Mucosa of rectum (tissue), 2 donors: Measurements from ENCODE around the gene TMEM139.

Experiments used
- H3K27ac ChIP-seq, 2 donors: one replicate each; pipeline ENCODE4 v1.7.0; 2013; ENCODE audit warnings: inconsistent platforms in 2 of 2, low read depth in 2 of 2, low read length in 2 of 2
- H3K27me3 ChIP-seq, 2 donors: one replicate each; pipeline ENCODE4 v1.7.0; 2013; ENCODE audit warnings: low read length in 2 of 2; ENCODE audit not compliant: control insufficient read depth in 2 of 2, insufficient read depth in 2 of 2
- H3K36me3 ChIP-seq, 2 donors: one replicate each; pipeline ENCODE4 v1.7.0; 2013; ENCODE audit warnings: low read length in 2 of 2; ENCODE audit not compliant: control insufficient read depth in 2 of 2, insufficient read depth in 2 of 2
- H3K4me1 ChIP-seq, 2 donors: one replicate each; pipeline ENCODE4 v1.7.0; 2013; ENCODE audit warnings: low read length in 2 of 2, mild to moderate bottlenecking in 1 of 2; ENCODE audit not compliant: control insufficient read depth in 2 of 2, insufficient read depth in 2 of 2
- H3K4me3 ChIP-seq, 2 donors: one replicate each; pipeline ENCODE4 v1.7.0; 2013; ENCODE audit warnings: low read length in 2 of 2
- H3K9ac ChIP-seq, 2 donors: one replicate each; pipeline ENCODE4 v1.7.0; 2013; ENCODE audit warnings: low read length in 2 of 2, low read depth in 1 of 2, mild to moderate bottlenecking in 1 of 2
- H3K9me3 ChIP-seq, 2 donors: one replicate each; pipeline ENCODE4 v1.7.0; 2013; ENCODE audit warnings: low read length in 2 of 2; ENCODE audit not compliant: control insufficient read depth in 2 of 2
- donor health status: healthy.
- donor health status: Normal muscosa, but diverticular disease.

The TMEM139 gene

GRCh38 chr7:143272871-143273270 lies 11.9 kb upstream of the TMEM139 start:
- Histone ChIP-seq H3K9me3 (no peaks in the 10 kb centered on the region), H3K9ac (no peak overlapping the region), H3K36me3 (peaks cover 8 to 16% of the 10 kb centered on the region in 2 donors), H3K4me1 (peaks cover 5 to 21% of the 10 kb centered on the region in 2 donors), H3K27ac (no peak overlapping the region), H3K27me3 (no peaks in the 10 kb centered on the region), H3K4me3 (no peak overlapping the region)

- Histone ChIP-seq H3K27me3 (no peaks in the 10 kb centered on the region), H3K4me3 (peak overlapping the region in 1 of 2 donors; percentile 14), H3K36me3 (no peaks in the 10 kb centered on the region), H3K9ac (no peak overlapping the region), H3K9me3 (no peaks in the 10 kb centered on the region), H3K4me1 (peaks cover 16 to 25% of the 10 kb centered on the region in 2 donors), H3K27ac (peak overlapping the region; percentile 13 to 16)
Observed at GRCh38 chr7:143279186-143280098, 5.3 kb upstream of the TMEM139 start.

- Histone ChIP-seq H3K27ac (peak overlapping the region; percentile 2 to 13), H3K27me3 (no peaks in the 10 kb centered on the region), H3K4me1 (peaks cover 20 to 30% of the 10 kb centered on the region in 2 donors), H3K9ac (no peak overlapping the region), H3K4me3 (peak overlapping the region in 1 of 2 donors; percentile 14), H3K9me3 (no peaks in the 10 kb centered on the region), H3K36me3 (no peaks in the 10 kb centered on the region)
Observed at GRCh38 chr7:143280160-143280559, 4.6 kb upstream of the TMEM139 start.

- H3K9ac ChIP-seq = no peak overlapping the region
- no peaks in the 10 kb centered on the region for H3K36me3 ChIP-seq
- H3K27me3 ChIP-seq = no peaks in the 10 kb centered on the region
- H3K4me3 ChIP-seq = no peak overlapping the region
- H3K27ac ChIP-seq = peak overlapping the region in 1 of 2 donors; percentile 2
- H3K4me1 ChIP-seq = peaks cover 24 to 34% of the 10 kb centered on the region in 2 donors
- no peaks in the 10 kb centered on the region for H3K9me3 ChIP-seq
Observed at GRCh38 chr7:143280566-143280965, 4.2 kb upstream of the TMEM139 start.

GRCh38 chr7:143281529-143281928 lies 3.2 kb upstream of the TMEM139 start:
- H3K27me3 ChIP-seq = no peaks in the 10 kb centered on the region
- peaks cover 32 to 42% of the 10 kb centered on the region in 2 donors for H3K4me1 ChIP-seq
- H3K36me3 ChIP-seq = no peaks in the 10 kb centered on the region
- no peak overlapping the region for H3K9ac ChIP-seq
- H3K27ac ChIP-seq = no peak overlapping the region
- no peak overlapping the region for H3K4me3 ChIP-seq
- no peaks in the 10 kb centered on the region for H3K9me3 ChIP-seq

GRCh38 chr7:143282124-143282523 lies 2.6 kb upstream of the TMEM139 start:
- no peak overlapping the region for H3K9ac ChIP-seq
- no peak overlapping the region for H3K27ac ChIP-seq
- H3K36me3 ChIP-seq = no peaks in the 10 kb centered on the region
- H3K9me3 ChIP-seq = no peaks in the 10 kb centered on the region
- H3K4me3 ChIP-seq = no peak overlapping the region
- H3K4me1 ChIP-seq = peaks cover 32 to 42% of the 10 kb centered on the region in 2 donors
- no peaks in the 10 kb centered on the region for H3K27me3 ChIP-seq

- H3K9me3 ChIP-seq = no peaks in the 10 kb centered on the region
- H3K27ac ChIP-seq = peak overlapping the region; percentile 87 to 88
- H3K4me3 ChIP-seq = no peak overlapping the region
- H3K9ac ChIP-seq = peak overlapping the region in 1 of 2 donors; percentile 50
- H3K4me1 ChIP-seq = peaks cover 38 to 42% of the 10 kb centered on the region in 2 donors
- no peaks in the 10 kb centered on the region for H3K36me3 ChIP-seq
- H3K27me3 ChIP-seq = no peaks in the 10 kb centered on the region
Observed at GRCh38 chr7:143283381-143283780, 1.4 kb upstream of the TMEM139 start.

GRCh38 chr7:143285470-143285778 lies 666 bp downstream of the TMEM139 start:
- H3K36me3 ChIP-seq = no peaks in the 10 kb centered on the region

GRCh38 chr7:143285806-143286521 lies 1.2 kb downstream of the TMEM139 start:
- H3K9ac ChIP-seq = peak overlapping the region in 1 of 2 donors; percentile 26
- H3K4me3 ChIP-seq = peak overlapping the region; percentile 31 to 67
- no peaks in the 10 kb centered on the region for H3K27me3 ChIP-seq
- peaks cover 44 to 51% of the 10 kb centered on the region in 2 donors for H3K4me1 ChIP-seq
- no peaks in the 10 kb centered on the region for H3K9me3 ChIP-seq
- peak overlapping the region; percentile 87 to 88 for H3K27ac ChIP-seq
- H3K36me3 ChIP-seq = no peaks in the 10 kb centered on the region

More at GRCh38 chr7:143285470-143285778, 666 bp downstream of the TMEM139 start:
- H3K9ac ChIP-seq = peak overlapping the region; percentile 55 to 56
- H3K27ac ChIP-seq = peak overlapping the region; percentile 87 to 88
- H3K4me3 ChIP-seq = peak overlapping the region; percentile 63 to 67
- peaks cover 40 to 49% of the 10 kb centered on the region in 2 donors for H3K4me1 ChIP-seq
- H3K9me3 ChIP-seq = no peaks in the 10 kb centered on the region
- no peaks in the 10 kb centered on the region for H3K27me3 ChIP-seq

- Histone ChIP-seq H3K4me3 (peak overlapping the region in 1 of 2 donors; percentile 67), H3K9me3 (no peaks in the 10 kb centered on the region), H3K4me1 (peaks cover 44 to 51% of the 10 kb centered on the region in 2 donors), H3K36me3 (no peaks in the 10 kb centered on the region), H3K9ac (no peak overlapping the region), H3K27me3 (no peaks in the 10 kb centered on the region), H3K27ac (peak overlapping the region in 1 of 2 donors; percentile 87)
Observed at GRCh38 chr7:143286522-143286890, 1.7 kb downstream of the TMEM139 start.
